HCT116 (cell line): ENCODE results near the gene SYNDIG1. TPM values are rescaled to one million over a fixed set of nuclear protein-coding genes. Genes with fewer than 3 reads are reported as not detected.

Source experiments
- ATAC-seq: fragments of 200-7000 bp; cut with Tn5 transposase; 2 replicates; pipeline ENCODE4 v1.9.1; 2020; ENCODE audit warnings: mild to moderate bottlenecking, moderate library complexity
- BruUV-seq: library from RNA; stranded (reverse); fragments of 400-500 nt; replicated peaks from 2 replicates; lab custom pipeline; 2021; lab: Mats Ljungman, UMichigan
- CTCF ChIA-PET: fragments of 300-600 bp; sonication (Branson Sonifier 250); formaldehyde crosslinking; loops from one replicate; lab custom pipeline; 2021; ENCODE audit warnings: antibody characterized with exemption; lab: Charles Lee
- POLR2A ChIA-PET: fragments of 300-600, 350-600 bp; sonication (Branson Sonifier 250); formaldehyde crosslinking; loops from one replicate; lab custom pipeline; 2021; ENCODE audit warnings: antibody characterized with exemption; lab: Charles Lee
- RAD21 ChIA-PET, 2 experiments: fragments of 300-600 bp; sonication (Branson Sonifier 250); formaldehyde crosslinking; loops; one replicate each; lab custom pipeline; 2023; ENCODE audit warnings: low total read pairs in 2 of 2; ENCODE audit not compliant: uncharacterized antibody in 2 of 2, unreplicated experiment in 2 of 2, low non-redundant PET in 1 of 2; lab: Charles Lee
- DNase-seq: peaks from one replicate; pipeline ENCODE4 v3.0.0-alpha.2; 2010; ENCODE audit warnings: low read depth, low spot score
- H2AFZ ChIP-seq: fragments of 200-600 bp; shearing (Covaris generic), sonication (generic); 2 replicates; pipeline ENCODE4 v1.6.1; 2017; ENCODE audit warnings: low read depth, mixed run types, mixed read lengths, antibody characterized with exemption, low read length; ENCODE audit not compliant: poor library complexity, severe bottlenecking
- H3K27ac ChIP-seq: 2 replicates; pipeline ENCODE4 v1.5.1; 2012; ENCODE audit warnings: low read depth, low read length
- H3K27me3 ChIP-seq: fragments of 200-600 bp; sonication (generic); 2 replicates; pipeline ENCODE4 v1.6.1; 2016; ENCODE audit warnings: mixed run types, low read length, mixed read lengths; ENCODE audit not compliant: insufficient read depth
- H3K36me3 ChIP-seq, 2 experiments: fragments of 200-500 bp in 1 of 2; fragments of 200-600 bp in 1 of 2; sonication (Bioruptor generic) in 1 of 2; sonication (generic) in 1 of 2; 2 replicates each; pipeline versions ENCODE4 v1.5.1 to v1.6.1; 2014 to 2016; ENCODE audit warnings: low read length in 2 of 2, inconsistent platforms in 1 of 2, mixed read lengths in 1 of 2, mixed run types in 1 of 2; ENCODE audit not compliant: insufficient read depth in 2 of 2, control insufficient read depth in 1 of 2
- H3K4me1 ChIP-seq, 2 experiments: fragments of 200-600 bp in 1 of 2; sonication (generic) in 1 of 2; 2 replicates each; pipeline versions ENCODE4 v1.5.1 to v1.6.1; 2012 to 2017; ENCODE audit warnings: low read length in 2 of 2, inconsistent platforms in 1 of 2, mild to moderate bottlenecking in 1 of 2, mixed read lengths in 1 of 2, mixed run types in 1 of 2, moderate library complexity in 1 of 2; ENCODE audit not compliant: insufficient read depth in 2 of 2, control insufficient read depth in 1 of 2
- H3K4me2 ChIP-seq: fragments of 200-600 bp; sonication (generic); 2 replicates; pipeline ENCODE4 v1.6.1; 2017; ENCODE audit warnings: mixed run types, low read length, mixed read lengths
- H3K4me3 ChIP-seq, 2 experiments: fragments of 200-600 bp in 1 of 2; sonication (generic) in 1 of 2; replicated peaks in 1 of 2; 2 replicates each; pipeline ENCODE4 v1.5.1; 2011 to 2016; ENCODE audit warnings: low read length in 2 of 2, control low read depth in 1 of 2, low read depth in 1 of 2, mild to moderate bottlenecking in 1 of 2, mixed read lengths in 1 of 2, mixed run types in 1 of 2
- H3K79me2 ChIP-seq: fragments of 200-600 bp; sonication (generic); 2 replicates; pipeline ENCODE4 v1.6.1; 2017; ENCODE audit warnings: mild to moderate bottlenecking, mixed run types, low read length, moderate library complexity, mixed read lengths; ENCODE audit not compliant: insufficient read depth
- H3K9ac ChIP-seq: fragments of 200-600 bp; sonication (generic); 2 replicates; pipeline ENCODE4 v1.6.1; 2016; ENCODE audit warnings: low read length, mixed read lengths
- H3K9me2 ChIP-seq: fragments of 200-600 bp; sonication (generic), shearing (Covaris generic); 2 replicates; pipeline ENCODE4 v1.6.1; 2017; ENCODE audit warnings: mixed run types, mild to moderate bottlenecking, moderate library complexity; ENCODE audit not compliant: insufficient read depth
- H3K9me3 ChIP-seq, 2 experiments: fragments of 200-500 bp in 1 of 2; fragments of 200-600 bp in 1 of 2; sonication (Bioruptor generic) in 1 of 2; sonication (generic) in 1 of 2; 2 replicates each; pipeline ENCODE4 v1.6.1; 2014 to 2017; ENCODE audit warnings: low read length in 2 of 2, mixed read lengths in 2 of 2, inconsistent platforms in 1 of 2, low read depth in 1 of 2, mild to moderate bottlenecking in 1 of 2, mixed run types in 1 of 2, moderate library complexity in 1 of 2; ENCODE audit not compliant: control insufficient read depth in 1 of 2, insufficient read depth in 1 of 2
- H4K20me1 ChIP-seq: fragments of 200-600 bp; sonication (generic), shearing (Covaris generic); 2 replicates; pipeline ENCODE4 v1.6.1; 2017; ENCODE audit warnings: mixed run types, mild to moderate bottlenecking, moderate library complexity; ENCODE audit not compliant: insufficient read depth
- EGR1 ChIP-seq: IDR thresholded peaks from 2 replicates; pipeline ENCODE4 v1.6.1; 2012; ENCODE audit warnings: low read depth
- ELF1 ChIP-seq: IDR thresholded peaks from 2 replicates; pipeline ENCODE4 v1.6.1; 2012; ENCODE audit warnings: low read depth, borderline replicate concordance
- FOSL1 ChIP-seq: IDR thresholded peaks from 2 replicates; pipeline ENCODE4 v1.6.1; 2012; ENCODE audit warnings: low read depth
- POLR2A ChIP-seq: IDR thresholded peaks from 2 replicates; pipeline ENCODE4 v1.7.0; 2011; ENCODE audit warnings: borderline replicate concordance; ENCODE audit not compliant: insufficient read depth, insufficient read length; ENCODE audit errors: extremely low read depth
- POLR2AphosphoS5 ChIP-seq: IDR thresholded peaks from 2 replicates; pipeline ENCODE4 v1.6.1; 2011; ENCODE audit warnings: mild to moderate bottlenecking, low read depth, low read length, moderate library complexity
- SIN3A ChIP-seq: IDR thresholded peaks from 2 replicates; pipeline ENCODE4 v1.6.1; 2012; ENCODE audit warnings: low read depth
- YY1 ChIP-seq: IDR thresholded peaks from 2 replicates; pipeline ENCODE4 v1.6.1; 2011; ENCODE audit warnings: low read length, low read depth, moderate library complexity, mild to moderate bottlenecking; ENCODE audit not compliant: insufficient replicate concordance; ENCODE audit errors: extremely low read depth
- ZFX ChIP-seq: fragments of 450-650 bp; IDR thresholded peaks from 2 replicates; pipeline ENCODE4 v1.6.1; 2017
- intact Hi-C: fragments of 100-400 bp; cut with micrococcal nuclease; formaldehyde crosslinking; loops from 2 replicates; pipeline ENCODE4 v1.10.0; 2022
- total RNA-seq: library from RNA; stranded (reverse); gene quantifications from one replicate; pipeline ENCODE4 v1.2.1, GENCODE V29; 2021; ENCODE audit not compliant: unreplicated experiment
- TF ChIP-seq, protein P1 (sequence below): IDR thresholded peaks from 2 replicates; pipeline ENCODE4 v1.6.1; 2012
- TF ChIP-seq, protein P2 (sequence below): IDR thresholded peaks from 2 replicates; pipeline ENCODE4 v1.6.1; 2012; ENCODE audit warnings: low read depth

Gene SYNDIG1
- total RNA-seq, 1 experiment from 2014 or later: not detected

DNA sequence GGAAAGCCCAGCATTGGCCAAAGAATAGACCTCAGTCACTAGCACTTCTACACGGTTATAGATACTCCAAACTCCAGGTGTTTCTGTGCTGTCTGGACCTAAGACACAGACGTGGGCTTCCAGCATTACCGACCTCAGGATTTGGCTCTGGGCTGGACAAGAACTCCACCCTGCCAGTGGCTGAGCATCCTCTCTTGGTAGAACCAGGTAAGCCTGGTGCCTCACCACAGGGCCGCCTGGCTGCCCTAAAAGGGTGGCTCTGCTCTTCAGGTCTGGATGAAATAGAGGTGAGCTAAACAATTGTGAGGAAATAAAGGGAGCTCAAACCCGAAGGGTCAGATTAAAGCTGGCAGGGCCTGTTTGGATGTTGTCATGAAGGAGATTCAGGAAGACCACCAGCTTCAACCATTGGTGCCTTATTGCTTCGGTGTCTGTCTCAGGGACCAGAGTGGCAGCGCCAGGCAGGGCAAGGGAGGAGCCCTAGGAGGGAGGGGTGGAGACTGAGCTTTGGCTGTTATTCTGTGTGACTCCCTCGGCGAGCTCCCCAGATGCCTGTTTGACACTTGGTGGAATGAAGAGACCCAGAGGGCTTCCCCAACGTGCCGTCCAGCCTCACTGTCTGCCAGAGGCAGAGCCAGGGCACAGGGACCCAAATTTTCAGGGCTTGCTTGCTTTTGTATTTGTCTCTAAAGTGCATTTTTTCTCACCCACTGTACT is 8.6 kb downstream of the SYNDIG1 start:
- ChIA-PET RAD21 (no interaction called here), CTCF (no interaction called here)
- Histone ChIP-seq H3K36me3 (no peaks in the 10 kb centered on the region), H3K9me2 (no peaks in the 10 kb centered on the region), H3K27ac (no peak overlapping the region), H3K79me2 (no peaks in the 10 kb centered on the region), H3K4me1 (no peaks in the 10 kb centered on the region), H2AFZ (no peak overlapping the region), H3K4me3 (no peak overlapping the region), H3K9me3 (no peaks in the 10 kb centered on the region)
- intact Hi-C loops: no loop called here
- BruUV-seq: no TSS peak
- TF ChIP-seq SIN3A (no peak), POLR2AphosphoS5 (no peak), YY1 (no peak), POLR2A (no peak), ZFX (no peak), ELF1 (no peak), EGR1 (no peak), FOSL1 (no peak)
- TF ChIP-seq, protein P1, sequence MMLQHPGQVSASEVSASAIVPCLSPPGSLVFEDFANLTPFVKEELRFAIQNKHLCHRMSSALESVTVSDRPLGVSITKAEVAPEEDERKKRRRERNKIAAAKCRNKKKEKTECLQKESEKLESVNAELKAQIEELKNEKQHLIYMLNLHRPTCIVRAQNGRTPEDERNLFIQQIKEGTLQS: no peak
- TF ChIP-seq, protein P2, sequence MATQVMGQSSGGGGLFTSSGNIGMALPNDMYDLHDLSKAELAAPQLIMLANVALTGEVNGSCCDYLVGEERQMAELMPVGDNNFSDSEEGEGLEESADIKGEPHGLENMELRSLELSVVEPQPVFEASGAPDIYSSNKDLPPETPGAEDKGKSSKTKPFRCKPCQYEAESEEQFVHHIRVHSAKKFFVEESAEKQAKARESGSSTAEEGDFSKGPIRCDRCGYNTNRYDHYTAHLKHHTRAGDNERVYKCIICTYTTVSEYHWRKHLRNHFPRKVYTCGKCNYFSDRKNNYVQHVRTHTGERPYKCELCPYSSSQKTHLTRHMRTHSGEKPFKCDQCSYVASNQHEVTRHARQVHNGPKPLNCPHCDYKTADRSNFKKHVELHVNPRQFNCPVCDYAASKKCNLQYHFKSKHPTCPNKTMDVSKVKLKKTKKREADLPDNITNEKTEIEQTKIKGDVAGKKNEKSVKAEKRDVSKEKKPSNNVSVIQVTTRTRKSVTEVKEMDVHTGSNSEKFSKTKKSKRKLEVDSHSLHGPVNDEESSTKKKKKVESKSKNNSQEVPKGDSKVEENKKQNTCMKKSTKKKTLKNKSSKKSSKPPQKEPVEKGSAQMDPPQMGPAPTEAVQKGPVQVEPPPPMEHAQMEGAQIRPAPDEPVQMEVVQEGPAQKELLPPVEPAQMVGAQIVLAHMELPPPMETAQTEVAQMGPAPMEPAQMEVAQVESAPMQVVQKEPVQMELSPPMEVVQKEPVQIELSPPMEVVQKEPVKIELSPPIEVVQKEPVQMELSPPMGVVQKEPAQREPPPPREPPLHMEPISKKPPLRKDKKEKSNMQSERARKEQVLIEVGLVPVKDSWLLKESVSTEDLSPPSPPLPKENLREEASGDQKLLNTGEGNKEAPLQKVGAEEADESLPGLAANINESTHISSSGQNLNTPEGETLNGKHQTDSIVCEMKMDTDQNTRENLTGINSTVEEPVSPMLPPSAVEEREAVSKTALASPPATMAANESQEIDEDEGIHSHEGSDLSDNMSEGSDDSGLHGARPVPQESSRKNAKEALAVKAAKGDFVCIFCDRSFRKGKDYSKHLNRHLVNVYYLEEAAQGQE: no peak
- TF ChIP-seq, all 23 proteins: peak for 0
- Histone ChIP-seq H3K9ac (no peak overlapping the region), H3K4me2 (no peak overlapping the region), H4K20me1 (no peaks in the 10 kb centered on the region; the same call in 1 of the 2 replicates), H3K27me3 (peaks cover 14% of the 10 kb centered on the region; the same call in 1 of the 2 replicates)
- no peak for ATAC-seq
- POLR2A ChIA-PET: no interaction called here
- no peak for DNase-seq
